ENCODE results near the gene DEK. TPM values are rescaled to one million over a fixed set of nuclear protein-coding genes. Genes with fewer than 3 reads are reported as not detected.

Gene DEK
- total RNA-seq, 1 experiment from 2014 or later, result 108 TPM

DNA sequence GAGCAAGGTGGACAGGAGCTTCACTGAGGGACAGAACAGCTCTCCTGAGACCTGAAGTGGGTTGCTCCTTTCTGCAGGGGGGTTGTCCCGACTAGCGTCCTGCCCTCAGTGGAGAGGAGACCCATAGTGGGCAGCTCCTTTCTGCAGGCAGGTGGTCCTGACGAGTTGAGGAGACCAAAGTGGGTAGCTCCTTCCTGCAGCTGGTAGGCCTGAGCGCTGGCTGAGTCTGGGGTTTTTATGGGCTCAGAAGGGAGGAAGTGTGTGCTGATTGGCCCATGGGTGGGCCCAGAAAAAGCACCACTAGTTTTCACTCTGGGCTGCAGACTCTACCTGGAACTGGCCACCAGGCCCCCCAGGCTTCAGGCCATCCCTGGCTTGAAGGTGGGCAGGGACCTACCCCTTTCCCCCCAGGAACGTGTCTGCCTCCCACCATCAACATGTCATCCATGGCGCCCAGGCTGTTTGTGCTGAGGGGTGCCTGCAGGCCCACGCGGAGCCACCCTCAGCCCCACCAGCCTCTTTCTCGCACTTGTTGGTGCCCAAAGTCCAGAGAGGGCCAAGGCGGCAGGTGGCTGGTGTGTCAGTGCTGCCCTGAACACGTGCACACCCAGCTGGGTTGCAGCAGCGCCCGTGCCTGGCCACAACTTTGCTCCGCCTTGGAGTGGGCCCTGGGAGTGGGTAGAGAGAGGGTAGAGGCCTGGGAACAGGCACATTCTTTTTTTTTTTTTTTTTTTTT, 1.6 kb upstream of the DEK start:
- Histone ChIP-seq H2AFZ (ENCODE audit: low read depth, low read length, poor library complexity, severe bottlenecking) (no peak overlapping the region), H3K27ac (ENCODE audit: low read depth, low read length) (no peak overlapping the region; the same call in 1 of the 2 replicates), H3K79me2 (ENCODE audit: insufficient read depth, low read length) (peaks cover 32% of the 10 kb centered on the region), H3K4me3 (replicated peaks in 1 of 2; ENCODE audit: low read depth in 1 of 2, low read length in 2 of 2) (no peak overlapping the region), H3K27me3 (ENCODE audit: insufficient read depth, low read length) (no peaks in the 10 kb centered on the region), H3K4me1 (ENCODE audit: control insufficient read depth in 1 of 2, insufficient read depth in 2 of 2, low read length in 2 of 2) (peaks cover 19 to 42% of the 10 kb centered on the region in 2 experiments), H3K36me3 (ENCODE audit: control insufficient read depth in 1 of 2, insufficient read depth in 2 of 2, low read length in 2 of 2) (peaks cover 2 to 10% of the 10 kb centered on the region in 2 experiments; a peak in 2 of 4 replicates), H4K20me1 (ENCODE audit: insufficient read depth) (peaks cover 7% of the 10 kb centered on the region; the same call in 1 of the 2 replicates), H3K4me2 (ENCODE audit: low read length) (peak overlapping the region; percentile 81), H3K9ac (ENCODE audit: low read length) (peak overlapping the region; percentile 99; the same call in 1 of the 2 replicates), H3K9me2 (ENCODE audit: insufficient read depth) (no peaks in the 10 kb centered on the region), H3K9me3 (ENCODE audit: control insufficient read depth in 1 of 2, insufficient read depth in 1 of 2, low read depth in 1 of 2, low read length in 2 of 2) (no peaks in the 10 kb centered on the region)
- ChIA-PET RAD21 (ENCODE audit: low non-redundant PET in 1 of 2, low total read pairs in 2 of 2, uncharacterized antibody in 2 of 2, unreplicated experiment in 2 of 2) (no interaction called here), POLR2A (interaction anchor here (1.1 kb wide), 1 partner anchor 9 kb away, joined by 5 read pairs; no protein-coding TSS in a partner anchor), CTCF (no interaction called here)
- ATAC-seq (no peak), DNase-seq (ENCODE audit: low read depth, low spot score) (no peak)
- no TSS peak for BruUV-seq (replicated peaks)
- intact Hi-C loops (cut with micrococcal nuclease), result no loop called here
- TF ChIP-seq POLR2AphosphoS5 (IDR thresholded peaks at IDR 0.05; ENCODE audit: low read depth, low read length) (peak; percentile 17; the same call in 1 of the 2 replicates), CBX3 (IDR thresholded peaks at IDR 0.05; ENCODE audit: low read depth) (no peak), TCF7L2 (IDR thresholded peaks at IDR 0.05; ENCODE audit: borderline replicate concordance, extremely low read depth, insufficient read depth, insufficient read length) (no peak)

DNA sequence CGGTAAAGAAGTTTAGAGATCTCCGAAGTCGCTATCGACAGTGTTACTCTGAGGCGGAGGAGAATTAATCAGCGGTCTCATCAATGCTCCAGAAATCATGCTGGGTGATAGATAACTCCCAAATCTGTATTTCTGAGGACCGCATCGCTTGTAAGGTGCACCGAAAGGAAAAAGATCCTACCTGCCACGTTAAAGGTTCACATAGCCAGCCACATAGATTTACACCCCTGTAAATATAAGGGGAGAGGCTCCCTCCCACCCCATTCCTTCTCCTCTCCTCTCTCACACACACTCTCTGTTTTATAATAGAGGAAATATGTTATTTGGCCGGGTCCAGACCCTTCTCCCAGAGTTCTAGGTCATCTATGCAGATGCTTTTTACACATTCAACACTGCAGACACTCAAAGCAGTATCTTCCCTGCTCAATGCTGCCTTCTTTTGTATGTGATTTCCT, 620 bp upstream of the DEK start:
- BruUV-seq (replicated peaks), result TSS peak; percentile 87
- Histone ChIP-seq H3K4me3 (replicated peaks in 1 of 2; ENCODE audit: low read depth in 1 of 2, low read length in 2 of 2) (peak overlapping the region; percentile 55 to 91), H3K36me3 (ENCODE audit: control insufficient read depth in 1 of 2, insufficient read depth in 2 of 2, low read length in 2 of 2) (peaks cover 2 to 15% of the 10 kb centered on the region in 2 experiments; a peak in 2 of 4 replicates), H3K9me2 (ENCODE audit: insufficient read depth) (no peaks in the 10 kb centered on the region), H3K79me2 (ENCODE audit: insufficient read depth, low read length) (peaks cover 42% of the 10 kb centered on the region), H3K27ac (ENCODE audit: low read depth, low read length) (peak overlapping the region; percentile 85), H3K4me2 (ENCODE audit: low read length) (peak overlapping the region; percentile 81), H3K27me3 (ENCODE audit: insufficient read depth, low read length) (no peaks in the 10 kb centered on the region), H2AFZ (ENCODE audit: low read depth, low read length, poor library complexity, severe bottlenecking) (peak overlapping the region; percentile 58), H3K4me1 (ENCODE audit: control insufficient read depth in 1 of 2, insufficient read depth in 2 of 2, low read length in 2 of 2) (peaks cover 25 to 52% of the 10 kb centered on the region in 2 experiments), H4K20me1 (ENCODE audit: insufficient read depth) (peaks cover 9% of the 10 kb centered on the region; the same call in 1 of the 2 replicates), H3K9me3 (ENCODE audit: control insufficient read depth in 1 of 2, insufficient read depth in 1 of 2, low read depth in 1 of 2, low read length in 2 of 2) (no peaks in the 10 kb centered on the region), H3K9ac (ENCODE audit: low read length) (peak overlapping the region; percentile 99)
- intact Hi-C loops (cut with micrococcal nuclease), result loop anchor here (1.0 kb wide), 1 partner anchor 239 kb away; no protein-coding TSS in a partner anchor
- DNase-seq (ENCODE audit: low read depth, low spot score) (no peak), ATAC-seq (no peak; the same call in none of the 2 replicates)
- ChIA-PET RAD21 (ENCODE audit: low non-redundant PET in 1 of 2, low total read pairs in 2 of 2, uncharacterized antibody in 2 of 2, unreplicated experiment in 2 of 2) (no interaction called here), CTCF (no interaction called here), POLR2A (interaction anchor here (0.9 to 1.1 kb wide), 3 partner anchors 9 to 665 kb away, joined by 3 to 5 read pairs (median 3); partner anchors contain the start of gene FAM8A1)
- TF ChIP-seq, protein P1, sequence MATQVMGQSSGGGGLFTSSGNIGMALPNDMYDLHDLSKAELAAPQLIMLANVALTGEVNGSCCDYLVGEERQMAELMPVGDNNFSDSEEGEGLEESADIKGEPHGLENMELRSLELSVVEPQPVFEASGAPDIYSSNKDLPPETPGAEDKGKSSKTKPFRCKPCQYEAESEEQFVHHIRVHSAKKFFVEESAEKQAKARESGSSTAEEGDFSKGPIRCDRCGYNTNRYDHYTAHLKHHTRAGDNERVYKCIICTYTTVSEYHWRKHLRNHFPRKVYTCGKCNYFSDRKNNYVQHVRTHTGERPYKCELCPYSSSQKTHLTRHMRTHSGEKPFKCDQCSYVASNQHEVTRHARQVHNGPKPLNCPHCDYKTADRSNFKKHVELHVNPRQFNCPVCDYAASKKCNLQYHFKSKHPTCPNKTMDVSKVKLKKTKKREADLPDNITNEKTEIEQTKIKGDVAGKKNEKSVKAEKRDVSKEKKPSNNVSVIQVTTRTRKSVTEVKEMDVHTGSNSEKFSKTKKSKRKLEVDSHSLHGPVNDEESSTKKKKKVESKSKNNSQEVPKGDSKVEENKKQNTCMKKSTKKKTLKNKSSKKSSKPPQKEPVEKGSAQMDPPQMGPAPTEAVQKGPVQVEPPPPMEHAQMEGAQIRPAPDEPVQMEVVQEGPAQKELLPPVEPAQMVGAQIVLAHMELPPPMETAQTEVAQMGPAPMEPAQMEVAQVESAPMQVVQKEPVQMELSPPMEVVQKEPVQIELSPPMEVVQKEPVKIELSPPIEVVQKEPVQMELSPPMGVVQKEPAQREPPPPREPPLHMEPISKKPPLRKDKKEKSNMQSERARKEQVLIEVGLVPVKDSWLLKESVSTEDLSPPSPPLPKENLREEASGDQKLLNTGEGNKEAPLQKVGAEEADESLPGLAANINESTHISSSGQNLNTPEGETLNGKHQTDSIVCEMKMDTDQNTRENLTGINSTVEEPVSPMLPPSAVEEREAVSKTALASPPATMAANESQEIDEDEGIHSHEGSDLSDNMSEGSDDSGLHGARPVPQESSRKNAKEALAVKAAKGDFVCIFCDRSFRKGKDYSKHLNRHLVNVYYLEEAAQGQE (IDR thresholded peaks at IDR 0.05; ENCODE audit: low read depth), result no peak
- TF ChIP-seq, protein P2, sequence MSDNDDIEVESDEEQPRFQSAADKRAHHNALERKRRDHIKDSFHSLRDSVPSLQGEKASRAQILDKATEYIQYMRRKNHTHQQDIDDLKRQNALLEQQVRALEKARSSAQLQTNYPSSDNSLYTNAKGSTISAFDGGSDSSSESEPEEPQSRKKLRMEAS (IDR thresholded peaks at IDR 0.05), result 0 out of 2 replicates have a peak, but pooled peaks have one; percentile 13
- no peak for TF ChIP-seq SP1 (IDR thresholded peaks at IDR 0.05; ENCODE audit: low read depth)
- no peak for TF ChIP-seq ZNF274 (IDR thresholded peaks at IDR 0.05; ENCODE audit: low read depth, low read length)
- no peak for TF ChIP-seq ELF1 (IDR thresholded peaks at IDR 0.05; ENCODE audit: borderline replicate concordance, low read depth)
- no peak for TF ChIP-seq EZH2phosphoT487 (IDR thresholded peaks at IDR 0.05; ENCODE audit: borderline replicate concordance)
- TF ChIP-seq, protein P3, sequence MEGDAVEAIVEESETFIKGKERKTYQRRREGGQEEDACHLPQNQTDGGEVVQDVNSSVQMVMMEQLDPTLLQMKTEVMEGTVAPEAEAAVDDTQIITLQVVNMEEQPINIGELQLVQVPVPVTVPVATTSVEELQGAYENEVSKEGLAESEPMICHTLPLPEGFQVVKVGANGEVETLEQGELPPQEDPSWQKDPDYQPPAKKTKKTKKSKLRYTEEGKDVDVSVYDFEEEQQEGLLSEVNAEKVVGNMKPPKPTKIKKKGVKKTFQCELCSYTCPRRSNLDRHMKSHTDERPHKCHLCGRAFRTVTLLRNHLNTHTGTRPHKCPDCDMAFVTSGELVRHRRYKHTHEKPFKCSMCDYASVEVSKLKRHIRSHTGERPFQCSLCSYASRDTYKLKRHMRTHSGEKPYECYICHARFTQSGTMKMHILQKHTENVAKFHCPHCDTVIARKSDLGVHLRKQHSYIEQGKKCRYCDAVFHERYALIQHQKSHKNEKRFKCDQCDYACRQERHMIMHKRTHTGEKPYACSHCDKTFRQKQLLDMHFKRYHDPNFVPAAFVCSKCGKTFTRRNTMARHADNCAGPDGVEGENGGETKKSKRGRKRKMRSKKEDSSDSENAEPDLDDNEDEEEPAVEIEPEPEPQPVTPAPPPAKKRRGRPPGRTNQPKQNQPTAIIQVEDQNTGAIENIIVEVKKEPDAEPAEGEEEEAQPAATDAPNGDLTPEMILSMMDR (IDR thresholded peaks at IDR 0.05 in 2 of 3, conservative IDR thresholded peaks at IDR 0.05 in 1 of 3; ENCODE audit: borderline replicate concordance in 1 of 3, insufficient read depth in 1 of 3, low read depth in 2 of 3, low read length in 2 of 3), result 0 out of 6 replicates have a peak, but pooled peaks of 1 of the 3 experiments have one; percentile 11
- peak; percentile 22; the same call in 1 of the 2 replicates for TF ChIP-seq JUND (IDR thresholded peaks at IDR 0.05)
- no peak for TF ChIP-seq CEBPB (IDR thresholded peaks at IDR 0.05; ENCODE audit: low read depth)
- TF ChIP-seq TCF7L2 (IDR thresholded peaks at IDR 0.05; ENCODE audit: borderline replicate concordance, extremely low read depth, insufficient read depth, insufficient read length), result no peak

Data from HCT116 (cell line).